PC-3 (cell line): ENCODE results near the gene AFTPH.

Experiments used
- EZH2 ChIP-seq: fragments of 300-600 bp; sonication (generic); IDR thresholded peaks from one replicate; pipeline ENCODE4 v1.6.1; 2017; ENCODE audit warnings: antibody characterized with exemption, mild to moderate bottlenecking, low read length; ENCODE audit not compliant: unreplicated experiment
- EZH2phosphoT487 ChIP-seq: fragments of 300-600 bp; sonication (generic); IDR thresholded peaks from 2 replicates; pipeline ENCODE4 v1.6.1; 2018; ENCODE audit warnings: mild to moderate bottlenecking, antibody characterized with exemption, low read length, borderline replicate concordance
- TF ChIP-seq, protein P1 (sequence below): fragments of 300-600 bp; sonication (generic); conservative IDR thresholded peaks from 2 replicates; pipeline ENCODE4 v1.5.1; 2017; ENCODE audit warnings: antibody characterized with exemption, low read depth, mild to moderate bottlenecking, low read length

GRCh38 chr2:64516651-64517510 is 7.2 kb upstream of the AFTPH start:
- TF ChIP-seq, protein P1, sequence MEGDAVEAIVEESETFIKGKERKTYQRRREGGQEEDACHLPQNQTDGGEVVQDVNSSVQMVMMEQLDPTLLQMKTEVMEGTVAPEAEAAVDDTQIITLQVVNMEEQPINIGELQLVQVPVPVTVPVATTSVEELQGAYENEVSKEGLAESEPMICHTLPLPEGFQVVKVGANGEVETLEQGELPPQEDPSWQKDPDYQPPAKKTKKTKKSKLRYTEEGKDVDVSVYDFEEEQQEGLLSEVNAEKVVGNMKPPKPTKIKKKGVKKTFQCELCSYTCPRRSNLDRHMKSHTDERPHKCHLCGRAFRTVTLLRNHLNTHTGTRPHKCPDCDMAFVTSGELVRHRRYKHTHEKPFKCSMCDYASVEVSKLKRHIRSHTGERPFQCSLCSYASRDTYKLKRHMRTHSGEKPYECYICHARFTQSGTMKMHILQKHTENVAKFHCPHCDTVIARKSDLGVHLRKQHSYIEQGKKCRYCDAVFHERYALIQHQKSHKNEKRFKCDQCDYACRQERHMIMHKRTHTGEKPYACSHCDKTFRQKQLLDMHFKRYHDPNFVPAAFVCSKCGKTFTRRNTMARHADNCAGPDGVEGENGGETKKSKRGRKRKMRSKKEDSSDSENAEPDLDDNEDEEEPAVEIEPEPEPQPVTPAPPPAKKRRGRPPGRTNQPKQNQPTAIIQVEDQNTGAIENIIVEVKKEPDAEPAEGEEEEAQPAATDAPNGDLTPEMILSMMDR: no peak
- TF ChIP-seq EZH2: no peak
- no peak for TF ChIP-seq EZH2phosphoT487
